ENCODE measurements around the gene FSCN2. TPM values are rescaled to one million over a fixed set of nuclear protein-coding genes. Genes with fewer than 3 reads are reported as not detected.

The FSCN2 gene, protein sequence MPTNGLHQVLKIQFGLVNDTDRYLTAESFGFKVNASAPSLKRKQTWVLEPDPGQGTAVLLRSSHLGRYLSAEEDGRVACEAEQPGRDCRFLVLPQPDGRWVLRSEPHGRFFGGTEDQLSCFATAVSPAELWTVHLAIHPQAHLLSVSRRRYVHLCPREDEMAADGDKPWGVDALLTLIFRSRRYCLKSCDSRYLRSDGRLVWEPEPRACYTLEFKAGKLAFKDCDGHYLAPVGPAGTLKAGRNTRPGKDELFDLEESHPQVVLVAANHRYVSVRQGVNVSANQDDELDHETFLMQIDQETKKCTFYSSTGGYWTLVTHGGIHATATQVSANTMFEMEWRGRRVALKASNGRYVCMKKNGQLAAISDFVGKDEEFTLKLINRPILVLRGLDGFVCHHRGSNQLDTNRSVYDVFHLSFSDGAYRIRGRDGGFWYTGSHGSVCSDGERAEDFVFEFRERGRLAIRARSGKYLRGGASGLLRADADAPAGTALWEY
- 0.80 and 1.4 TPM in 2 replicates for total RNA-seq (2014; rRNA removed; shearing (Covaris generic))

DNA sequence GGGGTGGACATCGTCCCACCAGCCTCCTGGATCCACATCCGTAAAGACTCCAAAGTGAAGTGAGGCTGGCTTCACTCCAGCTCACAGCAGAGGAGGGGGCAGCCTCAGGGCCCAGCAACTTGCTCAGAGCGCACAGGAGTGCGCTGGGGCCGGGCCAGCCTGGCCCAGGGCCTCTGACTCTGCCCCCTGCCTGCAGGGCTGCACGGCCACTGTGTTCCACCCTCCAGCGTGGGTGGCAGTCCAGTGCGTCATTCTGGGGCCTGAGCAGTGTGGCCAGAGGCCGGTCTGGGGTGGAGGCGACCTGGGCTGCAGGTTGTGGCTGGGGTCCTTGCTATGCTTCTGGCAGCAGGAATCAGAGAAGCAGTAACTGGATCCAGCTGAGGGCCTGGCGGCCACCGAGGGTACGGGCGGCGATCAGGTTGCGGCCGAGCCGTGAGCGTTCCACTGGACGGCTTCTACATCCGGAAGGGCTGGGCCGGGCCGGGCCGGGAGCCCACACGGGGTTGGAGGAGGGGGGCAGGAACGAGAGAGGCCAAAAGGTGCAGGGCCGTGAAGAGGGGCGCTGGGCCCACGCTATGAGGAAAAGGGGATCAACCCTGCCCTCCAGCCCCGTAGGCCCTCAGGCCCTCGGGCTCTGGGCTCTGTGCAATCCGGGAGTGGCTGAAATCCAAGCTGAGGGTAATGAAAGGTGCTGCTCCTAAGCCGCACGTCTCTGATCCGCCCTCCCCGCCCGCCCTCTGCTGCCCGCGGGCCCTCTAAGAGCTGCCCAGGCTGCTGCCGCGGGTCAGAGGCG, at the start of gene FSCN2:
TSS of gene FSCN2 (plus strand) at position 787 of the 793 bp plus-strand sequence. CDS start 155 bp downstream, outside the sequence.
- in situ Hi-C loops (cut with HindIII; ENCODE audit: low sequenced_read_pairs): no loop called here
- no peak for DNase-seq (ENCODE audit: low spot score)

DNA sequence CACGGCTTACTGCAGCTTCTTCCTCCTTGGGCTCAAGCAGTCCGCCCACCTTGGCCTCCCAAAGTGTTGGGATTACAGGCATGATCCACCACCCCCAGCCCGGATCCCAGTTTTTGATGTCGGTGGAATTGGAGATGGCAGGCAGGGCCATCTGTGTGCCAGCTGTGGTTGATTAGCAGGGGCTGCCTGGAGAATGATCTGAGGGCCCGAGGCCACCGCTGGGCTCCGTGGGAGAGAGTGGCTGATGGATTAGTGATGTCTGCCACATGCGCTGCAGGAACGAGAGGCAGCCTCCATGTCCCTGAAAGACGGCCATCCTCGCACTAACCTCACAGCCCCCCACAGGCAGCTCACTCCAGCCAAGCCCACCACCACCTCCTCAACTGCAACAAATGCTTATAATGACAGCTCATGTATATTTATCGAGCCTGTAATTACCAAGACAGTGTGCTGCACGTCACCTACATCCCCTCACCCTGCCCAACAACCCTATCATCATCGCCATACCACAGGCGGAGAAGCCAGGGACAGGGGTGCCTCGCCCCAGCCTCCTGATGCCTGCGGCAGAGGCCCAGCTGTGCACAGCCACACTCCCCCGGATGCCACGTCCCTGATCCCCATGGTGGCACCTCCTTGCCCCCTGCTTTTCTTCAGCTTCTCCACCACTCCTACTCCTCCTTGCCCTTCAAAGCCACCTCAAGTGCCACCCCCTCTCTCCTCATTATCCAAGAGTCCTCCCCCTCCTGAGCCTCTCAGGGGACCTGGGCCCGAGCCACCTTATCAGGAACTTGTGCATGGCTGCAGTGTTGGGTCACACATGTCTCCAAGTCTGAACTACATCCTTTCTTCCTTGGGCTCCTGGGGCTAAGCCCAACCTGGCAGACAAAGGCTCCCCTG, 48.8 kb upstream of the FSCN2 start:
- DNase-seq (ENCODE audit: low spot score): no peak
- in situ Hi-C loops (cut with HindIII; ENCODE audit: low sequenced_read_pairs): no loop called here

DNA sequence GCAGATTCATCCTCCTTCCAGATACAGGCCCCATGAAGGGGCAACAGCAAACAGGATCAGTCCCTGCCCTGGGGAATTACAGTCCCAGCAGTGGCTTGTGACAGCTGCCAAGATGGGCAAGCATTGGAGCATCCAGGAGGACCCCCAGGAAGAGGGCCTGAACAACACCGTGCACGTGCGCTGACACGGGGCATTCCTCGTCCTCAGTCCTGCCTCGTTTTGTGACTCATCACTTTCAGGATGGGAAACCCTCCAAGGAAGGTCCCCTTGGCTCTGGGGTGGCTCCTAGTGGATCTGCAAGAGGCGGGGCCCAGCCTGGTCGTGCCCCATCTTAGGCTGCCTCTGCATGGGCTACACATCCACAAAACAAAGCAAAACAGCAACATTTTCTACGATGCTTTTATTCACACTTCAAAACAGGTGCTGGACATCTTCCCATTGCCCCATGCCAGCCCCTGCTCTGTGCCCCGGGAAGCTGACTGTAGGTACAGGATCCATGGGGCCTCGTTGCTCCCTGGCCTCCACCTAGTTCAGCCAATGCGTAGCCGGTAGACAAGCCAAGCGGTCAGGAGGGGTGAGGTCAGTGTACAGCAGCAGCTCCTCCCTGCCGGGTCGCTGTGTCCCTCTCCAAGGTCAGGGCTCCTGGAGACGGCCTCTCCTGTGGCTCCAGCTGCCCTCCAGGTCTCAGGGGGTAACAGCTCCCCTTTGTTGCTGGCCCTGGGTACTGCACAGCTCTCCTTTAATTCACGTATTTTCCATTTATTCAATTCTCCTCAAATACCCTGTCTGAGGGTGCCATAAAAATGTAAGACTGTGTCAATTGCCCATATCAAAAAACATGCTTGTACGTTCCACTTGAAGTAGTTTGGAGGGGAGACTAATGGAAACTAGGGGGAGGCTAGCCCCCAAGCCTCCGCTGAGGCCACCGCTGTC, 47.8 kb upstream of the FSCN2 start:
- peak; percentile 35 for DNase-seq (ENCODE audit: low spot score)
- in situ Hi-C loops (cut with HindIII; ENCODE audit: low sequenced_read_pairs): no loop called here

DNA sequence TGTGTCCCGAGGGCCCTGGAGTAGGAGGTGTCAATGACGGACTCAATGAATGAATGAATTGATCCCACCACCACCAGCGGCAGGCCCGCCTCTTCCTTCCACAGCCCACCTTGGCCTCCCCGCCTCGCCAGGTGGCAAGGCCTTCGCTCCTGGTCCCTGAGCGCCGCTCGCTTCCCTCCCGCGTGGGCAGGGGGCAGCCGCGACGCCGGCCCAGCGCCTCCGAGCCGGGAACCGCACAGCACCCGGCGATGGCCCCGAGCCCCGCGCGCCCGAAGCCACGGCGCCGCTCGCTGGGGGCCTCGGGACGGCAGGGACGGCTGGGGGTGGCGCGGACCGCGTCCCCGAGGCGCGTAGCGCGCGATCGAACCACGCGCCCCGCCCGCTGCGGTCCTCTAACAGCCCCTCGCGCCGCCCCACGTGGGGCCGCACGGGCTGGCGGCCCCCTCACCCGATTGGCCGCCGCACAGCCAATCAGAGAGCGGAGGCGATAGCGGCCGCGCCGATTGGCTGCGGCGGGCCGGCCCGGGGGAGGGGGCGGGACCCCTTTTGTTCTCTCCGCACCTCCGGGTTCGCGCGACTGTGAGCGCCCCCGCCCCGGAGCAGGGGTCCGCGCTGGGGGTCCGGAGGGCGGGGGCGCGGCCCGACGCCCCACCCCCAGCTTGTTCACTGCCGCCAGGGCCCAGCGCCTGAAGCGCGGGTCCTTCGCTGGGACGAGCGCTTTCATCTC, 46.9 kb upstream of the FSCN2 start:
- DNase-seq (ENCODE audit: low spot score): peak; percentile 84
- in situ Hi-C loops (cut with HindIII; ENCODE audit: low sequenced_read_pairs): no loop called here

GRCh38 chr17:81481815-81482505, 46.2 kb upstream of the FSCN2 start:
- no peak for DNase-seq (ENCODE audit: low spot score)
- in situ Hi-C loops (cut with HindIII; ENCODE audit: low sequenced_read_pairs): no loop called here

- in situ Hi-C loops (cut with HindIII; ENCODE audit: low sequenced_read_pairs): no loop called here
- no peak for DNase-seq (ENCODE audit: low spot score)
These were observed 45.5 kb upstream of the FSCN2 start for GRCh38 chr17:81482673-81483072.

GRCh38 chr17:81483085-81483861, 44.9 kb upstream of the FSCN2 start:
- no peak for DNase-seq (ENCODE audit: low spot score)
- in situ Hi-C loops (cut with HindIII; ENCODE audit: low sequenced_read_pairs): no loop called here

DNA sequence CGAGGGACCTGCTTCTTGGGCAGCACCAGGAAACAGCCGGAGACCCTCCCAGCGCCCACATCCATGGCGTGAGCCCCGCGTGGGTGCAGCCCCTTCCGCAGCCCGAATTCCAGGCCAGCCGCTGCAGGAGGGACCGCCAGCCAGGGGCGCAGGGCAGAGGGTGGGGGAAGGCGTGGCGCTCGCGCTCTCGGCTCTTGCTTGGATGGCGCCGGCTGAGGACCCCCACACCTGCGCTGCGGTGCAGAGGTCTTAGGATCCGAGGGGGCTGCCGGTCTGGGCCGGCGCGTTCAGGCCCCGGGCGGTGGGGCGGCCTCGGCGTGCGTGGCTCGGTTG, 44.3 kb upstream of the FSCN2 start:
- no peak for DNase-seq (ENCODE audit: low spot score)
- in situ Hi-C loops (cut with HindIII; ENCODE audit: low sequenced_read_pairs): no loop called here

DNA sequence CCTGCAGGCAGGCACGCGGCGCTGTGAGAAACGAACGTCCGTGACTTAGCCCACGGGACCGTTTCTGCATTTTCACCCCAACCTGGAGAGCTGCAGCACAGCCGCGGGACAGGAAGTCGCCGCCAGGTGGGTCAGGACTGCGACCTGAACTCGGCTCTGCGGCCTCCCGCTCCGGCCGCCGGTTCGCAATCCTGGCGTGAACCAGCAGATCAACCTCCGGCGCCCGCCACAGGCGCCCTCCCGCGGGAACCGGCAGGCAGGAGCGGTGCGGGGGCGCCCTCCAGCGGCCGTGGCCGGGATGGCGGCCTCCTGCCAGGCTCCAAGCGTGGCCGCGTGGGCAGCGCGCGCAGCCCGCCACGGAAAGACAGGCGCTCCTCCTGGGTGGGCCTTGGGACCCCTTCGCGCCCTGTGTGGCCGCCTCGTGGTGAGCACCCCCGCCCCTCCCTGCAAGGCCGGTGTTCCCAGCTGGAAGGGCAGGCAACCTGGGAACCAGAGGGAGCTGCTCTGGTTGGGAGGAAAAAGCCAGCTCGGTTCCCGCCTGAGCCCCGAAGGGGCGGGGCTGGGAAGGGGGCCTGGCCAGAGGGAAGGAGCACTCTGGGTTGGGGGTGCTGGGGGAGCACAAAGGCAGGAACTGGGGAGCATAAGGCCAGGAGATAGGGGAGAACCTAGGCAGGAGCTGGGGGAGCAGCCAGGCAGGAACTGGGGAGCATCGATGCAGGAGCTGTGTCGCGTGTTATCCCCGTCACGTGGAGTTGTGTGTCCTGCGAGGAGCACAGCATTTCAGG, 43.8 kb upstream of the FSCN2 start:
- in situ Hi-C loops (cut with HindIII; ENCODE audit: low sequenced_read_pairs): no loop called here
- DNase-seq (ENCODE audit: low spot score): peak; percentile 87

GRCh38 chr17:81486199-81486810, 41.9 kb upstream of the FSCN2 start:
- in situ Hi-C loops (cut with HindIII; ENCODE audit: low sequenced_read_pairs): no loop called here
- no peak for DNase-seq (ENCODE audit: low spot score)

DNA sequence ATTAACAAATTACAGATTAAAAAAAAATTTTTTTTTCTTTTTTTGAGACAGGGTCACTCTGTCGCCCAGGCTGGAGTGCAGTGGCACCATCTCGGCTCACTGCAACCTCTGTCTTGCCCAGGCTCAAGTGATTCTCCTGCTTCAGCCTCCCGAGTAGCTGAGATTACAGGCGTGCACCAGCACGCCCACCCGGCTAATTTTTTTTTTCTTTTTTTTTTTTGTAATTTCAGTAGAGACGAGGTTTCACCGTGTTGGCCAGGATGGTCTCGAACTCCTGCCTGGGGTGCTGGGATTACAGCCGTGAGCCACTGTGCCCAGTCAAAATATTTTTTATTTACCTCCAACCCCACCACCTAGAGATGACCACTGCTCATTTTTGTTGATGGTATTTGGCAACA, 41.1 kb upstream of the FSCN2 start:
- in situ Hi-C loops (cut with HindIII; ENCODE audit: low sequenced_read_pairs): no loop called here
- DNase-seq (ENCODE audit: low spot score): no peak

- DNase-seq (ENCODE audit: low spot score): peak; percentile 69
- in situ Hi-C loops (cut with HindIII; ENCODE audit: low sequenced_read_pairs): no loop called here
These were observed 40.5 kb upstream of the FSCN2 start for GRCh38 chr17:81487487-81488275.

GRCh38 chr17:81488276-81488860, 39.8 kb upstream of the FSCN2 start:
- DNase-seq (ENCODE audit: low spot score): no peak
- in situ Hi-C loops (cut with HindIII; ENCODE audit: low sequenced_read_pairs): no loop called here

All from G401 (cell line).